Transverse colon (tissue), 4 donors: ENCODE data around the gene MYH10. TPM values are rescaled to one million over a fixed set of nuclear protein-coding genes. Genes with fewer than 3 reads are reported as not detected.
A peak's percentile ranks its signal among the peaks of the same experiment; 100 is the strongest.

Source experiments
- DNase-seq: peaks from one replicate; pipeline ENCODE4 v3.0.0-alpha.2; 2019
- H3K27ac ChIP-seq, 4 donors: fragments of 200-600 bp; sonication (generic); 2 replicates each; pipeline ENCODE4 v1.5.1; 2016 to 2018; ENCODE audit warnings: inconsistent platforms in 4 of 4
- H3K27me3 ChIP-seq: fragments of 200-600 bp; sonication (generic); 2 replicates; pipeline ENCODE4 v1.5.1; 2017; ENCODE audit warnings: inconsistent platforms
- H3K36me3 ChIP-seq, 4 donors: fragments of 200-600 bp; sonication (generic); 2 replicates each; pipeline ENCODE4 v1.5.1; 2017 to 2019; ENCODE audit warnings: inconsistent platforms in 4 of 4
- H3K4me1 ChIP-seq, 4 donors: fragments of 200-600 bp; sonication (generic); 2 replicates each; pipeline ENCODE4 v1.5.1; 2017 to 2020; ENCODE audit warnings: inconsistent platforms in 4 of 4
- H3K4me3 ChIP-seq, 4 donors: fragments of 200-600 bp; sonication (generic); 1 replicate in 1 of 4; 2 replicates in 3 of 4; pipeline versions ENCODE4 v1.5.1 to v1.6.1; 2017 to 2019; ENCODE audit warnings: inconsistent platforms in 4 of 4
- H3K9me3 ChIP-seq, 2 donors: fragments of 200-600 bp; sonication (generic); 2 replicates each; pipeline ENCODE4 v1.5.1; 2017 to 2019; ENCODE audit warnings: inconsistent platforms in 2 of 2
- EP300 ChIP-seq: sonication (generic); formaldehyde crosslinking; IDR thresholded peaks from one replicate; pipeline ENCODE4 v1.6.1; 2017; ENCODE audit warnings: antibody characterized with exemption, low read depth
- POLR2A ChIP-seq: fragments of 450-650 bp; IDR thresholded peaks from one replicate; pipeline ENCODE4 v1.6.1; 2016; ENCODE audit warnings: antibody characterized with exemption, mild to moderate bottlenecking, moderate library complexity
- POLR2AphosphoS5 ChIP-seq, 3 donors: sonication (generic); formaldehyde crosslinking; IDR thresholded peaks; one replicate each; pipeline ENCODE4 v1.6.1; 2016; ENCODE audit warnings: antibody characterized with exemption in 3 of 3
- WGBS, 2 donors: methylation state at CpG; one replicate each; pipeline ENCODE4 v1.1.5; 2018; ENCODE audit warnings: low coverage in 1 of 2; 5-methylcytosine and 5-hydroxymethylcytosine counted together
- in situ Hi-C, 4 donors: fragments of 200-750 bp; cut with MboI; loops; one replicate each; pipeline versions ENCODE4 v1.15.0 to v1.15.1; 2017; ENCODE audit warnings: low sequenced_read_pairs in 3 of 4, low pct_ligation_motif_present in 1 of 4, low pct_unique_long_range_greater_than_20kb in 1 of 4
- intact Hi-C: fragments of 100-400 bp; cut with DNase I; formaldehyde crosslinking; loops from one replicate; pipeline ENCODE4 v1.15.1; 2023; ENCODE audit warnings: low total_unique reads
- total RNA-seq, 4 donors: library from RNA; depleted of rRNA; stranded (reverse); fragments of >200 nt; gene quantifications; one replicate each; pipeline ENCODE4 v1.1.0, GENCODE V29; 2016
- TF ChIP-seq, protein P1 (sequence below), 5 experiments: fragments of 200-600 bp in 3 of 5; fragments of 450-650 bp in 2 of 5; sonication (generic) in 3 of 5; IDR thresholded peaks; 1 replicate in 2 of 5; 2 replicates in 3 of 5; pipeline ENCODE4 v1.5.1; 2016 to 2017; ENCODE audit warnings: antibody characterized with exemption in 5 of 5, inconsistent platforms in 3 of 5, mild to moderate bottlenecking in 2 of 5, moderate library complexity in 1 of 5

MYH10 gene
- total RNA-seq, 4 donors from 2014 or later, result 3.7 to 71.2 (median 8.3) TPM

DNA sequence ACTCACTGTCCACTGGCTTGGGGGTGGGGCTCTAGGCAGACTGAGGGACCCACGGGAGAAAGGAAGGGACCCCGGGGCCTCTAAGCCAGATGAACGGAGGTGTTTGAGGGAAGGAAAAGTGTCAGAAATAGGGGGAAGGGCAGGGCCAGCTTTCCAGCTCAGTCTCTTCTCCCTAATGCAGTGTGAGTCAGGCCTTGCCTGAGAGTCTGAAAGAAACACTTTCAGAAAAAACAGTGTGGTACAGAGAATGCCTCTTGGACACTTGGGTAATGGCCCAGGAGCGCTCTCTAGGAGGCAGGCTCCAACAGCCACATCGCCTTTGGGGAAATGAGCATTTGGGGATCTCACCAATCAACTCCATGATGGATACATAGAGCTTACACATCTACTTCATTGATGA, 148.0 kb downstream of the MYH10 start:
- in situ Hi-C loops, result no loop called here

DNA sequence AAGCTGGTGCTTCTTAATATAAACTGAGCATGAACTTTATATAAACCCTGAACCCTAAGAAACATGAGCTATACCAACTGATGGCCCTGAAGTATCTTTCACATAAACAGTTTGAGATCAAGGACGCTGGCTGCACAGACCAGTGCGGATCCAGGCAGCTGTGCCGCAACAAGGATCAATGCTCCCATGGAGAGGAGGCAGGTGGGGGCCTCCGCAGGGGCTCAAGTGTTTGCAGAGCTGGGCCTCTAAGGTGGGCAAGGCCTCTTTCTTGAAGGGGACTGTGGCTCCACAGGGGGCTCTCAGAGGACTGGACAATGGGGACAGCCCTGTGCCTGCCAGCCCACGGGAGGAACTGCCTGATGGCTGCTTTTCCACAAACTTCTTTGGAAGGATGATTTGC, 148.8 kb downstream of the MYH10 start:
- in situ Hi-C loops (no loop called here), intact Hi-C loops (no loop called here)
- TF ChIP-seq POLR2A (no peak), POLR2AphosphoS5 (IDR thresholded peaks at IDR 0.05) (no peak), EP300 (no peak)
- TF ChIP-seq, protein P1, sequence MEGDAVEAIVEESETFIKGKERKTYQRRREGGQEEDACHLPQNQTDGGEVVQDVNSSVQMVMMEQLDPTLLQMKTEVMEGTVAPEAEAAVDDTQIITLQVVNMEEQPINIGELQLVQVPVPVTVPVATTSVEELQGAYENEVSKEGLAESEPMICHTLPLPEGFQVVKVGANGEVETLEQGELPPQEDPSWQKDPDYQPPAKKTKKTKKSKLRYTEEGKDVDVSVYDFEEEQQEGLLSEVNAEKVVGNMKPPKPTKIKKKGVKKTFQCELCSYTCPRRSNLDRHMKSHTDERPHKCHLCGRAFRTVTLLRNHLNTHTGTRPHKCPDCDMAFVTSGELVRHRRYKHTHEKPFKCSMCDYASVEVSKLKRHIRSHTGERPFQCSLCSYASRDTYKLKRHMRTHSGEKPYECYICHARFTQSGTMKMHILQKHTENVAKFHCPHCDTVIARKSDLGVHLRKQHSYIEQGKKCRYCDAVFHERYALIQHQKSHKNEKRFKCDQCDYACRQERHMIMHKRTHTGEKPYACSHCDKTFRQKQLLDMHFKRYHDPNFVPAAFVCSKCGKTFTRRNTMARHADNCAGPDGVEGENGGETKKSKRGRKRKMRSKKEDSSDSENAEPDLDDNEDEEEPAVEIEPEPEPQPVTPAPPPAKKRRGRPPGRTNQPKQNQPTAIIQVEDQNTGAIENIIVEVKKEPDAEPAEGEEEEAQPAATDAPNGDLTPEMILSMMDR (IDR thresholded peaks at IDR 0.05), result no peak
- no peaks in the 10 kb centered on the region for H3K9me3 ChIP-seq
- no peak for DNase-seq
- peaks cover 0 to 17% (median 4%) of the 10 kb centered on the region in 4 donors for H3K36me3 ChIP-seq
- H3K4me3 ChIP-seq, result no peak overlapping the region
- whole genome bisulfite sequencing, 2 donors, result 84% methylated on average over 5 of the region's 5 CpGs; no CpG with 5 or more reads in 1 of the 2 donors
- no peak overlapping the region for H3K27ac ChIP-seq
- H3K4me1 ChIP-seq, result peaks cover 6 to 15% (median 6%) of the 10 kb centered on the region in 4 donors
- no peaks in the 10 kb centered on the region for H3K27me3 ChIP-seq

More for the DNA sequence above, 148.0 kb downstream of the MYH10 start:
- Histone ChIP-seq H3K9me3 (no peaks in the 10 kb centered on the region), H3K36me3 (peaks cover 0 to 17% (median 4%) of the 10 kb centered on the region in 4 donors), H3K27ac (no peak overlapping the region), H3K4me1 (peaks cover 6 to 15% (median 6%) of the 10 kb centered on the region in 4 donors), H3K27me3 (no peaks in the 10 kb centered on the region), H3K4me3 (no peak overlapping the region)
- TF ChIP-seq POLR2A, result no peak
- no peak for TF ChIP-seq EP300
- TF ChIP-seq, protein P1 (IDR thresholded peaks at IDR 0.05), result no peak
- no peak for TF ChIP-seq POLR2AphosphoS5 (IDR thresholded peaks at IDR 0.05)
- intact Hi-C loops, result no loop called here
- DNase-seq, result no peak
- 89 to 100% methylated on average over 1 to 5 of the region's 5 CpGs for WGBS, 2 donors

DNA sequence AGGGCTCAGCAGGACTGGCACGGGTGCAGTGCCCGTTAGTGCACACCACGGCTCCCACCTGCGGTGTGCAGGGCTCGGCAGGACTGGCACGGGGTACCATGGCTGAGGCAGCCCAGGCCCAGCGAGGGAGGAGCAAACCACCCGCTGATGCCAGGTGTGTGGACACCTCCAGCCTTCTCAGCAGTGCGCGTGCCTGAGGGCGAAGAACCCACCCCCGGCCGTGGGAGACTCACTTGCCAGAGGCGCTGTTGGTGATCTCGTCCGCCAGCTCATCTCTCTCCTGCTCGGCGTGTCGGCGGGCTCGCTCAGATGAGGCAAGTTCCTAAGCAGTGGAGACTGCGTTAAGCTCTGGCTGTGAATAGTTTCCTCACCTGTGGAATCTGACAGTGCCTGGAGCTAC, 149.4 kb downstream of the MYH10 start:
- in situ Hi-C loops (no loop called here), intact Hi-C loops (no loop called here)
- H3K4me1 ChIP-seq, result peaks cover 6 to 15% (median 6%) of the 10 kb centered on the region in 4 donors
- H3K36me3 ChIP-seq, result peaks cover 0 to 17% (median 4%) of the 10 kb centered on the region in 4 donors
- no peaks in the 10 kb centered on the region for H3K27me3 ChIP-seq
- no peak overlapping the region for H3K27ac ChIP-seq
- no peak for DNase-seq
- H3K9me3 ChIP-seq, result no peaks in the 10 kb centered on the region
- H3K4me3 ChIP-seq, result no peak overlapping the region
- 92% methylated on average over 22 of the region's 22 CpGs; no CpG with 5 or more reads in 1 of the 2 donors for WGBS, 2 donors
- TF ChIP-seq POLR2A, result no peak
- TF ChIP-seq, protein P1 (IDR thresholded peaks at IDR 0.05), result no peak
- no peak for TF ChIP-seq EP300
- TF ChIP-seq POLR2AphosphoS5 (IDR thresholded peaks at IDR 0.05), result no peak

DNA sequence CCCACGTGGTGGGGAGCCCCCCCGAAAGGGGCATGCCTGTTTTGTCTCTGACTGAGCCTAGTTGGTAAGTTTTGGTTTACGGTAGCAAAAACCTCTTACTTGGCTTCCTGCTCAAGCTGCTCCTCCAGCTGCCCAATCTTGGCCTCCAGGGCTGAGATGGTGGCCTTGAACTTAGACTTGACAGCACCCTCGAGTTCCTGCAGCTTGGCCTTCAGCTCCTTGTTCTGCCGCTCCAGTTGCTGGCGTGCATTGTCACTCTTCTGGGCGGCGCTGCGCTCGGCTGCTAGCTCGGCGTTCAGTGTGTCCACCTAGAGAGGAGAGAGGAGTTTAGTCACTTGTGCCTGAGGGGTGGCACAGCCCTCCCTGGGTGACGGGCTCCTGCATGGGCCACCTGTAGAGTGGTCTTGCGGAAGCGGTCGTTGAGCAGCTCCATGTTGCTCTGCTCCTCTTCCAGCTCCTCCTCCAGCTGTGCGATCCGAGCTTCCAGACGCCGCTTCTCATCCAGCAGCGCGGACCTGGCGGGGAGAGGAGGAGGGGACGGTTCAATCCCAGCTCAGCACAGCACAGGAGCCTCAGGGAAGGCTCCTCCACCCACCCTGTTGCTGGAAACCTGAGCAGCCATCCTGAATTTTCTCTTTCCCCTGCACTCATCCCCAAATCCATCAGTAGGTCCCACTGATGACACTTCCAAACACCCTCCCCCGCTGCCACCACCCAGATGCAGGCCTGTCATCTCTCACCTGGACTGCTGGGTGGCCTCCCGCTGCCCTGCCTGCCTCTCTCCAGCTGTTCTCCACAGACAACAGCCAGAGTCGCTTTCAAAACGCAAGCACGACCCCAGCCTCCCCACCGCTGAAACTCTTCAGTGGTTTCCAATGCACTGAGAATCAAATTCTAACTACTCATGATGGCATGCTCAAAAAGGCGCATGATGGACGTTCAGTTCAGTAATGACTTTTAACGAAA, 150.2 kb downstream of the MYH10 start:
- Histone ChIP-seq H3K9me3 (no peaks in the 10 kb centered on the region), H3K36me3 (peaks cover 0 to 22% (median 7%) of the 10 kb centered on the region in 4 donors), H3K4me3 (no peak overlapping the region), H3K27me3 (no peaks in the 10 kb centered on the region), H3K27ac (peak overlapping the region; percentile 32 to 77 (median 50)), H3K4me1 (peaks cover 6 to 15% (median 6%) of the 10 kb centered on the region in 4 donors)
- TF ChIP-seq EP300, result no peak
- TF ChIP-seq POLR2A, result no peak
- no peak for TF ChIP-seq POLR2AphosphoS5 (IDR thresholded peaks at IDR 0.05)
- TF ChIP-seq, protein P1 (IDR thresholded peaks at IDR 0.05), result no peak
- intact Hi-C loops (no loop called here), in situ Hi-C loops (no loop called here)
- 89% methylated on average over 33 of the region's 33 CpGs; no CpG with 5 or more reads in 1 of the 2 donors for WGBS, 2 donors
- no peak for DNase-seq
